GM19099 (cell line): Measurements from ENCODE around the gene RAD51B.

ENCODE experiments used
- POLR2A ChIP-seq: IDR thresholded peaks from 3 replicates; pipeline ENCODE4 v1.6.1; 2011; ENCODE audit warnings: low read depth; ENCODE audit not compliant: insufficient read length; ENCODE audit errors: extremely low read depth

RAD51B gene

DNA sequence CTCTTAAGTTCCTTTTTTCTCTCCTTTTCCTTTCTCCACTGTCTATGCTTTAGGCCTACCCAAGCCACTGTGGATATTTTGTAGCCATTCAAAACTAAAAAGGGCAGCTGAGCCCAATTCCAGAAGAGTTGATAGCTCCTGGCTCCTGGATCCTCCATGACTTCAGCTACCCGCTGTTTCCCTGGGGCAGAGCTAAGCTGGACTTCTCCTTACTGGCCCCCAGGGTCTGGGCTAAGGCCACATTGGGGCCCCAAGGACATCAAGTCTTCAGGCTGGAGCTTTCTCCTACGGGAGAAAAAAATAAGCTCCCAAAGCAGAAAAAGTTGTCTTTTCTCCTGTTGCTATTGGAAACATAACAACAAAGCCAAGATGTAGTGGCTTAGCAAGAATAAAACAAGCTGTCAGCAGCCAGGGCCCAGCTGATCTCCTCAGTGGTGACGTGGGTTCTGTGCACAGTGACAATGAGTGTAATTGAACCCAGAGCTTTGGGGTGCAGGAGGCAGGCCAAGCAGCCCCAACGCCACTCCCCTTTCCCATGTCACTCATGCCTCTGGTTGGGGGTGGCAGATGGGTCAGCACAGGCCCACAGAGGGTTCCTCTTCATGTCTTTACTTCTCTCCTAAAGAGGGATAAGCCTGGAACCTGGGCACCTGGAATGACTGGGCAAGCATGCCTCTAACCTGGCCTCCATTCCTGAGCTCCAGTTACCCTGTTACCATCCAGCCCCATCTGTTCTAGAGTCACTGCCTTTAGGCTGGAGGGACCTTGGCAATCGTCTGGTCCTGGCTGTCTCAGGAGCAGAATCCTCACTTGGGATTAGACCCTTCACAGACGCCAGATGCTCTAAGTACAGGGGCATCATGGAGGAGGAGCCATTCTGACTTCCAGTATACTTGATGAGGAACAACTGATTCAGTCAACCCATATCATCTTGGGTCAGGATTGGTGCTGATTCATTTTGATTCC lies 802.1 kb downstream of the RAD51B start:
- no peak for TF ChIP-seq POLR2A

GRCh38 chr14:68622856-68623255 lies 803.3 kb downstream of the RAD51B start:
- no peak for TF ChIP-seq POLR2A

GRCh38 chr14:68623307-68623706 lies 803.7 kb downstream of the RAD51B start:
- TF ChIP-seq POLR2A, result no peak

DNA sequence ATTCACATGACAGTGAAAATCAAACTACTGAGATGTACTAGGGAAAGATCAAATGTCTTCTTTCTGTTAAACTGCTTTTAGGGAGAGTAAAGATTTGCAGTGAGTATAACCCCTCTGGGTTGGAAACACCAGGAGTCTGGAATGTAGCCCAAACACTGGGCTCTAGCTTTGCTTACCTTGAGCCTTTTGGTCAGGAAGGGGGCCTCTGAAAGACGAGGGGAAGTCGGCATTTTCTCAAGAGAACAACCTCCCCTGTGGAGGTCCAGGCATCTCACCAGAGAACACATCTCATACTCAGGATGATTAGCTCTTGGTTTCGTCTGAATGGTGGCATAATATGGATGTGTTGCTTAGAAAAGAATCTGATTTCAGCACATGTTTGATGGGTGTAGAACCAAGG lies 804.2 kb downstream of the RAD51B start:
- TF ChIP-seq POLR2A, result no peak

GRCh38 chr14:68624541-68625220 lies 805.1 kb downstream of the RAD51B start:
- TF ChIP-seq POLR2A, result no peak

- TF ChIP-seq POLR2A, result no peak
These were observed 805.9 kb downstream of the RAD51B start for GRCh38 chr14:68625366-68626090.

- TF ChIP-seq POLR2A, result no peak
These were observed 806.8 kb downstream of the RAD51B start for GRCh38 chr14:68626386-68626785.

DNA sequence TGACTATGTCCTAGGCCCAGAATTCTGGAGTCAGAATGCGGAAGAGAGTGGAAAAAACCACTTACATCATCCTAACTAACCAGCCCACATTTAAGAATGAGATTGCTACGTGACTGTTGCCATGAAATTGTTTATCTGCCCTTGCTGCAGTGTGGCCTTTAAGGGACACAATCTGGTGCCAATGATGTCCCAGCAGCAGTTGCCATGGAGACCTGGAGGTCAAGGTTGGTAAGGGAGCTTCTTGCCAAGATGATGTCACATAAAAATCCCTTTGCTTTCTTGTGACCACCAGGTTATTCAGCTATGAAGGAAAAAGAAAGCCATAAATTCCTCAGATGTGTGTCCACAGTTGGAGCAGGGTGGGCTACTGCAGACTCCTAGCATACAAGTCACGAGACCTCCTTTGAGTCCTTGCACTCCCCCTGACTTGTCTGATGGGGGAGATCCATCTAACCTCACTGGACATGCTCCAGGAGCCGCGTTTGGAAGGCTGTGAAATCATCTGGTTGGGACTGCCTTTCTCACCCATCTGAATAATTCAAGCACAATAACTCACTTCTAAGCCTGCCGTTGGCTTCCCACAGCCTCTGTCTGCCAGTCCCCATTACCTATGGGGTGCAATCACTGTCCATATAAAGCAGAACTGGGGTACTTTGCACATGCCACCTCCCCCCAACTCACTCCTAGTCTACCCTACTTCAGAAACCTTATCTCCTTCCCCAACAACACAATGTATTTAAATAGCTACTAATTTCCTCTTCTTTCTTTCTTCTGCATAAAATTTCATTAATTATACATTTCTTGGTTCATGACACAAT lies 807.7 kb downstream of the RAD51B start:
- no peak for TF ChIP-seq POLR2A

DNA sequence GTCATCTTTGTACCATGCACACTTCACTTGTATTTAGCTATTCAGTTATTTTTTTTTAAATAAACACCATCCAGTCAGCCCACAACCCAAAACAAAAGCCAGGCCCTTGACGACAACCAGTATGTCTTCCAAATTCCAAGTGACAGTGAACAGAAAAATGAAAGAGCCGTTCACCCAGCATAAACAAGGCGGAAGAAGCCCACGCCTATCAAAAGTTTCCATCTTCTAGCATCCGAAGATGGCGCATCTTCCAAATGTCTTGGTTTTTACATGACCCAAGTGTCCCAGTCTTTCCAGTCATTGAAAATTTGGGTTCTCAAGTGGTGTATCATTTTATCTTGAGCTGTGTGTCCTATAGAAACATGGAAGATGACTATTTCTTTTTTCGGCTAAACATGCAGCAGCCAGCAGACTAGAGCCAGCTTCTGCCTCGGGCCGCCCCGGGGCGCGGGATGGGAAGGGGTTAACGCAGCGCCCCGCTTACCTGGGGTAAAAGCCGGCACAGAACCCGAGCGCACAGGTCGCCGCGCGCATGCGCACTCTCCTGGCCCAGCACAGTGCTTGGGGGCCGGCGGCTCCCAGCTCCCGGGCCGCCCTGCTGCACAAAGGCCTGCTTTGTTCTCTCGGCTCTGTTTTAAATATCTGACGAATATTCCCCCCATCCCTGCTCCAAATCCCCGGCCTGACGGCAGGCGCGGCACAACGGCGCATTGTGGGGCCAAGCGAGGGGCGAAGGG lies 808.5 kb downstream of the RAD51B start:
- TF ChIP-seq POLR2A, result no peak

DNA sequence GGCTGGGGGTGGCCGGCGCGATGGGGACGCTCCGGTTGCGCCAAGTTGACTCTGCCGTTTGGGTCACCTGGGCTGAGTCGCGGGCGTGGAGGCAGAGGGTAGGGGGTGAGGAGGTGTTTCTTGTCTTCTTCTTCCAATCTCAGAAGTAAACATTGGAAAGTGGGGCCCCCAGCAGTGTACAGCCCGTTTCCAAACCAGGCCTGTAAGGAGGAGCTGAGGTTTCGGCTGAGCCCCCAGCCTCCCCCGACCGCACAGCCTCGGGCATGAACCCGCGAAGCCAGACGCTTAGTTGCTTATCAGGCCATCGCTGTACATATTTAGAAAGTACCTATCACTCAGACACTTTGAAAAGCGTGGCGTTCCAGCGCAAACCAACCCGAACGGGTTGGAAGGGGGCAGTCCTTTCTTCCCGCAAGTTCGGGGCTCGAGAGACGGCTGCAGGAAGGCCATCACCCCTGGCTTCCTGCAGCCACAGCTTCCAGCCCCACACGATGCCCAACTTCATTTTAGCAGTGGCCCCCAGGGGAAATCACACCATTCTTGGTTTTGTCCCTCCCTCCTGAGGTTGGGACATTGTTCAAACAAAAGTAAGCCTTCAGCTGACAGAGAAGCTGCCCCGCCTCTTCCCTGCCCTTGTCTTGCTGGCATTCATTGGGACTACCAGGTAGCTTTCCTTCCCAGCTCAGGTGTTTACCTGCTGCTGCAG lies 809.2 kb downstream of the RAD51B start:
- no peak for TF ChIP-seq POLR2A

GRCh38 chr14:68630081-68630571 lies 810.5 kb downstream of the RAD51B start:
- TF ChIP-seq POLR2A, result no peak

GRCh38 chr14:68630611-68631393 lies 811.2 kb downstream of the RAD51B start:
- TF ChIP-seq POLR2A, result no peak
